GM18502 (cell line): Measurements from ENCODE around the gene FXR1.
"Not testable (repeated sequence)": the region's sequence is repeated elsewhere in the genome, so short reads cannot be mapped to it uniquely, and the experiment has no call there.

ENCODE experiments used
- ATAC-seq: cut with Tn5 transposase; IDR thresholded peaks from one replicate; pipeline ENCODE4 v1.9.1; 2021; ENCODE audit warnings: mild to moderate bottlenecking; ENCODE audit not compliant: unreplicated experiment, poor library complexity

FXR1 gene

DNA sequence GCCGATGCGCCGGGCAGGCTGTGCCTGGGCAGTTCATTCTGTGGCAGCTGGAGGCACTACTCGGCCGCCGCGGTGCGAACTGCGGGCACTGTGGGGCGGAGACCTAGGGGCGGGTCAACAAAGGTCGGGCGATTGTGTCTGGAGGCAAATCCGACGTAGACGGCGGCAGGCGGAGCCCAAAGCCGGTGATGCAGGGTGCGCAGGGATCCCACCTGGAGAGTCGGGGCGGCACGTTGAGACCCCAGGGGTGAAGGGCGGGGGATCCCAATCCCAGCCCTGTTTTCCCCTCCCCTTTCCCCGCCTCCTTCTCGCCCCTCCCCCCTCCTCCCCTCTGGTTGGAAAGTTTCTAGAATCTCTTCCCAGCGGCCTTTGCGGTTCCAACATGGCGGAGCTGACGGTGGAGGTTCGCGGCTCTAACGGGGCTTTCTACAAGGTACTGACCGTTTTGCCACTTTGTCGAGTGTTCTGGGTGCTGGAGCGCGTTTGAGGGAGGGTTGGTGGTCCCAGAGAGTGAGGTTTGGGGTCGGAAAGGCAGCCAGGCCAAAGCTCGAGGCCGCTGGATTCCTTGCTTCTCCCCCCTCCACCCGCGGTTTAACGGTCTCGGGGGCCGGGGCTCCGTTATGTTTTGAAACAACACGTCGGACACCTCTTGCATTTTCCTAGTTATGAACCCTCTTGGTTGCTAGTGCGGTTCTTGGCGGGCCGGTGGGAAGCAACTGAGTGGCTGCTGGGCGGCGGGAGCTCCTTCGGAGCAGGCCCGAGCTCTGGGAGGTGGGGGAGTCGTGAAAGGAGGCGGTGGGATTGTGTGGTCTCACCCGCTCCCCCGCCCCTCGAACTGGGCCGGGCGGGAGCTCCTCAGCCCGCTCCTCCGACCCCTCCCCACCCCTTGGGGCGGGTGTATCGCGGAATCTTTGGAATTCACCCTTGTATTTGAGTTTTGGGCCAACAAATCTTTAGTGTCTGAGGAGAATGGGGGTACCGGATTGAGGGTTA lies at the start of gene FXR1:
FXR1 (plus strand) TSS at position 367 of the 993 bp plus-strand sequence; CDS start at position 383, 16 bp downstream.
- peak; percentile 99 for ATAC-seq

DNA sequence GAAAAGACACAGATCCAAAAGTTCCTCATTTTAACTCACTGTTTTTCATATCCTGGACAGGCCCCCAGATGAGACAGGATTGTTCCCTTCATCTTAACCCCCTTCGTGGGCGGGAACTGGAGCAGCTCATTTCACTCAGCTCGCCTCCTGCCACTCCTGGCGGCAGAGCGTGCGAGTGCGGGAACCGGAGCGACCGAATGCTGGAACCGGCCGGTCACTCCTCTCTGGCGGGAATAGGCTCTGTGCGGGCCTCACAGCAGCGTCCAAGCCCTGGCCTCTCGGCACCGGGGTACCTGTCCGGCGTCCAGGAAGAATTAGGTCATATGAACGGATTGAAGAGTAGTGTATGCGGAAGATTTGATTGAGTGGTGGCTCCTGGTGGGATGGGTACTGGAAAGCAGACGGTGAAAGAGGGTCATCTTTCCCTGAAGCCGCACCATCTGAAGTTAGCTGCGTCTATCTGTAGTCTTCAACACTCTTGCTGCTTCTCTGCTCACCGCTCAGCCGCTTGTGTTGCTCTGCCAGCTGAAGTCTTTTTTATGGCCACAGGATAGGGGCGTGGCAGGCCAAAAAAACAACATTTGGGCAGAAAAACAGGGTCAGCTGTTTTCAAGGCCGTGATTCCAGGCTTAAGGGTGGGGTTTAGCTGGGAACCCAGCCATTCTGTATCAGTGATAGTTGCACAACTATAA lies 42.3 kb upstream of the FXR1 start:
- no peak for ATAC-seq

DNA sequence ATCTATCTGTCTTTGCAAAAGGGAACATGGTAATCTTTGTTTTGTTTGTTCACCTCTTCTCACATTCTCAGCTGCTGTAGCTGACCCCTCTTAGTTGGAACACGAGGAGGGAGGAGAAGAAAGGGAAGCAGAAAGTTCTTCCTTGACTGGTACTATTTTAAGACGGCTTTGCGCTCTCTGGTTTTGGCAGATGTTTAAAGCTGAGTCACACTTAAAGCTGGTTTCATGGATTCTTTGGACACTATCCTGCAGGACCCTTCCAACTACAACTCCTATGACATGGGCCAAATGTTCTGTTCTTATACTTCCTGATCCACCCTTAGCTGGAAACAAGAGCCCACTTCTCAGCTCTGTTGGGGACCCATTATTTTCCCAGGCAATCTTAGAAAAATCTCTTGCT lies 40.6 kb upstream of the FXR1 start:
- no peak for ATAC-seq

DNA sequence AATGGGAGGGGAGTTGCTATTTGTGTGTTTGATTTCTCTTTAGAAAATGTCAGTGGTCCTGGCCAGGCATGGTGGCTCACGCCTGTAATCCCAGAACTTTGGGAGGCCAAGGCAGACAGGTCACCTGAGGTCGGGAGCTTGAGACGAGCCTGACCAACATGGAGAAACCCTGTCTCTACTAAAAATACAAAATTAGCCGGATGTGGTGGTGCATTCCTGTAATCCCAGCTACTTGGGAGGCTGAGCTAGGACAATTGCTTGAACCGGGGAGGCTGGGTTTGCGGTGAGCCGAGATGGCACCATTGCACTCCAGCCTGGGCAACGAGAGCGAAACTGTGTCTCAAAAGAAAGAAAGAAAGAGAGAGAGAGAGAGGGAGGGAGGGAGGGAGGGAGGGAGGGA lies 40.0 kb upstream of the FXR1 start:
- ATAC-seq, result not testable (repeated sequence)

DNA sequence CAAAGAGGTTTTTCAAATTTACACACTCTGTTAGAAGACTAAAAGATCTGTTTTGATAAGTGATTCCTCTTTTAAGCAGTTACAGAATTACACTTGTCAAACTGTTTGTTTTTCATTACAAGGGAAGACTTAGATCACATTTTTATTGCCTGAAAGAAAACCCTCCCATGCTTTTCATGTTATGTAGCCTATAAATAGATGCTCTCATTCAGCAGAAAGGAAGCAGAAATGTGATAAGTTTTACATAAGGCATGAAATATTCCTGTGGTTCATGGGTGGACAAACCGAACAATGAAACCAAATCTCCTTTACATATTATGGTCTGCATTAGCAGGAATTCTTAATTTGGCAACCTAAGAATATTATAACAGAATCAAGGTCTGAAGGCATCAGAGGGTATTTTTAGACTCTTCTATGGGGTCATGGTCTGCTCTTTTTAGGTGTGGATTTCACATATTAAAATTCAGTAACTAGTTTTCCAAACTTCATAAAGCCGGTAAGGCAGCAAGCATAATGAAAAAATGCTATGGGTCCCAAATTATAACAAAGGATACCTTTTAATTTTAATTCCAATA lies 37.3 kb upstream of the FXR1 start:
- ATAC-seq, result no peak

DNA sequence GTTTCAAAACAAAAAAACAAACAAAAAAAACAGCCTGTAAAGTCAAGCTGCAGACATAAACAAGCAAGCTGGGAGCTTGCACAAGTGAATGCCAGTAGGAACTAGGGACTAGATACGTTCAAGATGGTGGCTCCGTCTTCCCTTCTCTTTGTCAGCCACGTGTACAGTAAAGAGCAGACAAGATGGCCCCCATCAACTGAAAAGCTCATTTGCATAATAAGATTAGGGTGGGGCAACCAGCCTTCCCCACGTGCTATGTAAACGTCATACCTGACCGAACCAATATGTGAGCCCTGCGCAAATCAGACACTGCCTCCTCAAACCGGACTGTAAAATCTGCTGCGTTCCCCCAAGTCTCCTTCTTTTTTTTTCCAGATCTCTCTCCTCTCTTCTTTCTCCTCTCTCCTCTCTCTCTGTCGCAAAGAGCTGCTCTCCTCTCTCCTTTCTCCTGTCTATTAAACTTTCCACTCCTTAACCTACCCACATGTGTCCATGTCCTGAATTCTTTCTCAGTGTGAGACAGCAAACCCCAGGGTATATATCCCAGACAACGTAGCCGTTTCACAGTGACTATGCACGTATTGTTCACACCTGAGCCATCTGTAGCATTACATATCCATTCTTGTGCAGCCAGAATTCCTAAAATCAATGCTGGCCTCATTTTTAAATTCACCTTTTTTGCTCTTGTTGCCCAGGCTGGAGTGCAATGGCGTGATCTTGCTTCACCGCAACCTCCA lies 31.2 kb upstream of the FXR1 start:
- ATAC-seq, result no peak

DNA sequence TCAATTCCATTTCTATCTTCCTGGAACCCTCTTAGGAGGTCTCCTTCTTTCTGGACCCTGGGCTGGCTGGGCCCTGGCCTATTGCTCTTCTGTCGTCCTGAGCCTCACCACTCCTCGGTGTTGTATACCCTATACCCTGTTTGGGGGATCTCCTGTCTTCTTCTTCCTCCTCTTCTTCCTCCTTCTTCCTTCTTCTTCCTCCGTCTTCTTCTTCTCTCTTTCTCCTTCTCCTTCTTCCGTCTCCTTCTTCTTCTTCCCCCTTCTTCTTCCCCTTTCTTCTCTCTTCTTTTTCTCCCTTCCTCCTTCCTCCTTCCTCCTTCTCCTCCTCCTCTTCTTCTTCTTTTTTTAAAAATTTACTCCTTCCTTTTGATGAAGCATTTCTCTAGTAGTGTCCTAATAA lies 30.4 kb upstream of the FXR1 start:
- ATAC-seq, result no peak

DNA sequence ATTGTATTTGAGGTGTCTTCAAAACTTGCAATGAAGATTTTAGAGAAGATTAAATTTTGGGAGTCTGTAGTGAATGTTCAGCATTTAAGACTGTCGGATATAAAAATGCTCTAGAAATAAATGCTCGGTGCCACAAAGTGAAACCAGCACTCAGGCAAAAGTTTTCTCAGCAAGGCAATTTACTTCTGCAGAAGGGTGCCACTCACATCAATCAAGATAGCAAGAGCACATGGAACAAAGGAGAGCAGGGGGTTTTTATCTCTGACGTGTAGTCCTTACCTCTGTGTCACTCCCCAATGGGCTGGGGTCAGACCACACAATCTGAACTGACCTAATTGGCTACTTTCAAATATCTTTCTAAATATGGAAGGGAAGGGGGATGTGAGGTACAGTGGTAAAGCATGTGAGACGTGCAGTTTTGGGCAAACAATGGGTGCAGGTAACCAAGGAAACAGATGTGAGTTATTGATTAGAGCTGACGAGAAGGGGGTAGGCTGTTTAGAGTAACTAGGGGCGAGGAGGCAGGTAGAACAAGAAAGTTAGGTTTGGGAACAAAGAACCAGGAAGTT lies 23.4 kb upstream of the FXR1 start:
- no peak for ATAC-seq

DNA sequence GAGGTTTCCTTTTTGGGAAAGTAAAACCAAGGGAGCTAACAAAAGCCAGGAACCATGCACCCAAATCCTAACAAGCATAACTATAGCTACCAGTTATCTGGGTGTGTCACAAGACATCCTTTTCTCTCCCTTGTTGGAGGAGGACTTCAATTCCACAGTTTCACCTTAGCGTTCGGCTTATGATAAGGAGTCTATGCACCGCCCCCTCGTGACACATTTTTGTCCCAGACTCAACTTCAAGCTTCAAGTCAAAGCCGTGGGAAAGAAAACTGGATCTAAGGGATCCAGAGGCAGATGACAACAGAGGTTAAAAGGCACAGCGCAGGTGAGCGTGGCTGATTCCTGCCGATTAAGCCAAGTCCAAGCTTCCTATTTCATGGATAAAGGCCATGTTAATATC lies 13.9 kb upstream of the FXR1 start:
- ATAC-seq, result no peak

DNA sequence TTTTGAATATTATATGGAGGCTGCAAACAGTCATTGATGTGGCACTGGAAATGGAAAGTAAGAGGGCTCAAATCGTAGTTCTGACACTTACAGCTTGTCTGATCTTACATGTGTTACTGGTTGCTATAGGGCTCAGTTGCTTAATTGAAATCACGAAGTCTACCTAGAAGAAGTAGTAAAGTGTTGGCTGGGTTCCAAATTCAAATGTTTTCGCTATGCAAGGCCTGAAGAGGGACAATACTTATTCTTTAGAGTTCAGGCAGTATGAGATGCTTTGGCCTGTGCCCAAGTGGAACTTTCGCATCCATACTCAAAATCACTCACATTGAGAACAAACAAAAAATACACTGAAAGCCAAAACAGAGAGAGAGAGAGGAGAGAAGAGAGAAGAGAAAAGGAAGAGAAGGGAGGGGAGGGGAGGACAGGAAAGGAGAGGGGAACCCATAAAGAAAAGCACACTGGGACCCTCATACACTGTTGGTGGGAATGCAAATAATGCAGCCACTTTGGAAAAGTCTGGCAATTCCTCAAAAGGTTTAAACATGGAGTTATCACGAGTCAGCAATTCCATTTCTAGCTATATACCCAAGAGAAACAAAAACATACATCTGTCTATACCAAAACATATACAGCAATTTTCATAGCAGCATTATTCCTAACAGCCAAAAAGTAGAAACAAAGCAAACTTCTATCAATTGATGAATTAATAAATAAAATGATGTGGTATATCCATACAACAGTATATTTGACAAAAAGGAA lies 2.9 kb upstream of the FXR1 start:
- no peak for ATAC-seq

DNA sequence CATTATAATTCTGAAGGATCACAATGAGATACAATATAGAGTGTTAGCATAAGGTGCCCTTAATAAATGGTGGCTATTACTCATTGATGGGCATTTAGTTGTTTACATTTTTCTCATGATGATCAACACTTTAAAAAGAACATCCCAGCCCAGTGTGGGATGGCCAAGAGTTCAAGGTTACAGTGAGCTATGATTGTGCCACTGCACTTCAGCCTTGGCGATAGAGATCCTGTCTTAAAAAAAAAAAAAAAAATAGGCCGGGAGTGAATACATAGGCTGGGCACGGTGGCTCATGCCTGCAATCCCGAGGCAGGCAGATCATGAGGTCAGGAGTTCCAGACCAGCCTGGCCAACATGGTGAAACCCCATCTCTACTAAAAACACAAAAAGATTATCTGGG lies 1.6 kb upstream of the FXR1 start:
- ATAC-seq, result no peak

DNA sequence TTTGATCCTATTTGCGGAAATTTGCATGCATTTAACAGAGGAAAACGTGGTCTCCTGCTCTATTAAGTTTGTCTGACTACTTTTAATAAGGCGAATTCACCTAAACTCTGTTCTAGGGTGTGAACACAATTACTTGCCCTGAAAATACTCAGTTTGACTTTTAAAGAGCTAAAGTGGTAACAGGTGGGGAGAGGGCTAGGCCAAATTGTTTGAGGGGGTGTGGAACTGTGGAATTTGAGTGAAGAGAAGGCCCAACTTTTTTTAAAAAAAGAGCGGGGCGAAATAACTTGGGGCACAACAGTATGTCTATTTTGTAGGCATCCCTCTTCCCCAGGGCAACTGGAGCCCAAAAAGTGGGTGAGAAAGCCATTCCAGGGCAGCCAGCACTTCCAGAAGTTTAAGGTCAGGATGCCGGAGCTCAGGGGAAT lies 580 bp upstream of the FXR1 start:
- peak; percentile 18 for ATAC-seq

DNA sequence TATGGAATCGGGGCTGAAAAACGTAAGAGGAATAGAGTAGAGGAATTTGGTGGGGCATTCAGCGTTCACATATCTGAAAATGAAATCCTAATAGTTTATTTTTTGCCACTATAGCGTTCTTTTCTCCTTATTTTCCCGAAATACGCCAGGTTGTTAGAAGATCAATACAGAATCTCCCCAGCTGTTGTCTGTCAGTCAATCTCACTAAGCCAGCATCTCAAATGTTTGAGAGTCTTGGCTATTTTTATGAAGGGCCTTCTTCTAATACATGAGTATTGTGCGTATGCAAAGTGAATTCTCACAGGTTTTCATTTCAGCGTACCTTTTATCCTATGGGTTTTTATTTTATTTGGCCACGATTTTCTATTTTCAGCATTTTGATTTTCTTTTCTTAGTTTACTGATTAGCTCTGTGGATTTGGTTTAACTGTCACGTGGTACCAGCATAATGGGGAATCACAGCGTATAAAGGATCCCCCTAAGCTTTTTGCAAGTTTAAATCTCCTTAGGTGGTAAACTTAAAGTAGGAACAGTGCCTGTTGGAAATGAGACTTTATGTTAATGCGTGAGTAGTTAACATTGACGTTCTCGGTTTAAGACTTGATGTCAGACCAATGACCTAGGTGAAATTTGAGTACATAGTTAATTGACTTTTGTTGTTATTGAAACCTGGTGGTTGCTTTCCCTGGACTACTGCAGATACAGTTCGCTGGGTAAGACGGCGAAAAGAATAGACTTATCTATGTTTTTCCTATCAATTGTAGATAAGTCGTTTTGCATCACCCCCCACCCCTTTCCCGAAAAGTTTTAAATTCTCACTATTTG lies 1.3 kb downstream of the FXR1 start:
- ATAC-seq, result no peak

DNA sequence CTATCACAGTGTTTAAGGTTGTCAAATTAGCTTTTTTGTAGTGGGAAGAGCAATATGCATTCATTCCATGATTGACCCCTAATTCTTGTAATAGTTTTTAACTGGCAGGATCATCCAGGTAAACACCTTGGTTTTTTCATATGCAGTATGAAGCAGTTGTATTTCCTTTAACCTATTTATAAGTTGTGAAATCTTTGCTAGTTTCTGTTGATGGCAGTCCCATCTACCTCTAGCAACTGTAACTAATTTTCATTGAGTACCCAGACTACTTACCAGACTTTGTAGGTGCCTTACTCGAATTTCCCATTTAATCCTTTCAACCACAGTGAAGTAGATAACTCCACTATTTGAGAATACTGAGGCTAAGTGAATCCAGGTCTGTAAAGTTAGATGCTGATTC lies 6.1 kb downstream of the FXR1 start:
- peak; percentile 38 for ATAC-seq

DNA sequence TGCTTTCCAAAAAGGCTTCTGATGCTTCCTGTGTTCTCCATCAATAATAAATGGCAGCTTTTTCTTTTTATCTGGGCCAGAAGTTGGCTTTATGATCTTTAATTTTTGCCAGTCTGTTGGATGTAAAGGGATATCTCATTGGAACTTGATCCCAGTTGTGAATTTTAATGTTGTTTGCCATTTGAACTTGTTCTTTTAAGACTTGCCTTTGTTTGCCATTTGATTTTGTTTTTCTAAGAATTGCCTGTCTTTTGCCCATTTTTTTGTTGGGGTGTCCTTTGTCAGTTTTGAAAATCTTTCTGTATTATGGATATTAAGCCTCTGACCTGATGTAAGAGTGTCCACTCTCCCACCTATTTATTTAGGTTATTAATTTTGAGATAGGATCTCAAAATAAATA lies 9.8 kb downstream of the FXR1 start:
- ATAC-seq, result no peak

DNA sequence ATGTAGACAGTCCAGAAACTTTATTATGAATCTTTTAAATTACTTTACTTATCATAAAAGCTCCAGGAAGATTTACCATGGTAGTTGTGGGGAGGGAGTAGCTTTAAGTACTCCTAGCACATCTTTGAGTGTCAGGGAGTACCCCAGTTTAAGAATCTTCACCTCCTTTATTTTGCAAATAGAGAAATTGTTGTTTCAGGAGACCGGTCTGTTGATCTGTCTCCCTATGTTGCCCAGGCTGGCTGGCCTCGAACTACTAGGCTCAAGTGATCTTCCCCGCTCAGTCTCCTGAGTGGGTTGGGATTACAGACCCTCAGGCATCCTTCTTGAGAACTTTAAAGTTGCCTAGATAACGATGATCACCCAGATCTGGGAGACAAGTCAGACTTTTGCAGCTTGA lies 11.1 kb downstream of the FXR1 start:
- no peak for ATAC-seq

DNA sequence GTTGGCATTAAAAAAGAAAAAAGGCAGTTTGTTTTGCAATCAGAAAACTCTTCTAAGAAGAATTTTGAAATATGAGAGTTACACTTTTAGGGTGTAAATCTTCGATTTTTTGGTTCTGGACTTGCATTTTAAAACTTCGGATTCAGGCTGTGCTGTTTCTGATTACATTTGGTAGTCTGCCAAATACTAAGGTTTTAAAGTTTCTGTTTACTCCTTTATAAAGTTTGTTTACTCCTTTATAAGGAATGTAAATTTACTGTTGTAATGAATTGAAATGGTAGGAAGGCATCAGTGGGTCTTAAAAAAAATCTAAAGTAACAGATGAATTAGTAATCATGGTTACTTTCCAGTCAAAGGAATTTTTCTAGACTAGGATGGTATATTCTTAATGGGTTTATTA lies 14.1 kb downstream of the FXR1 start:
- no peak for ATAC-seq

DNA sequence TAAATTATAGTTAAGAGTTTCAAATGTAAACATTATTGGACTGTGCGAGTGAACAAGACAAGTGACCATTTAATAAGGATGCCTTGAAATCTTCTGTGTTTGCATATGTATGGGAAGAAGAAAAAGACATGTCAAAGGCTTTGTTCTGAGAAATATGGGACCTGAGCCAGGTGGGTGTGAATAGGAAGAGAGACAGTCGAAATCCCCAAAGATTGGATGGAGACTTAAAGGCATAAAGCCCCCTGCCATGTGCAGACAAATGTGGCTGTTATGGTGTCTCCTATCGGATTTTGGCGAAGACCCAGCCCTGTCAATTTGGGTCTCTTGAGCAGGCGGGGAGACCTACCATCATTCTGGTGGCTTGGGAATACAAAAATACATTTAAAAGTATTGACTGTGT lies 16.9 kb downstream of the FXR1 start:
- ATAC-seq, result no peak

DNA sequence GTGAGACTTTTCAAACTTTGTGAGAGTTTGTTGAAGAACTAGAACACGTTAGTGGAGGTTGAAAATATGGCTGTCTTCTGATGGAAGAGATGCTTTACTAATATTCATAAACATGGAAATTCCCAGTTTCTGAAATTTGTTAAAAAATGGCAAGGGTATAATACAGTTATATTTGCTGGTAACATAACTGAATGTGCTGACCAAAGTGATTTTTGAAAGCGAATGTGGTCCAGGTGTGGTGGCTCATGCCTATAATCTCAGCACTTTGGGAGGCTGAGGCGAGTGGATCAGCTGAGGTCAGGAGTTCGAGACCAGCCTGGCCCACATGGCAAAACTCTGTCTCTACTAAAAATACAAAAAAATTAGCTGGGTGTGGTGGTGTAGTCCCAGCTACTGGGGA lies 18.1 kb downstream of the FXR1 start:
- no peak for ATAC-seq
